Raji (cell line): ENCODE data around the gene TMTC1.

Experiments
- POLR2A ChIP-seq: IDR thresholded peaks from 2 replicates; pipeline ENCODE4 v1.6.1; 2011; ENCODE audit warnings: low read depth, low read length, control low read depth; ENCODE audit not compliant: insufficient read depth

The TMTC1 gene

GRCh38 chr12:29782285-29782870, 1.4 kb downstream of the TMTC1 start:
- no peak for TF ChIP-seq POLR2A

- no peak for TF ChIP-seq POLR2A
These were observed 2.0 kb downstream of the TMTC1 start for GRCh38 chr12:29781705-29782266.

GRCh38 chr12:29781188-29781587, 2.6 kb downstream of the TMTC1 start:
- TF ChIP-seq POLR2A, result no peak

GRCh38 chr12:29780084-29780483, 3.7 kb downstream of the TMTC1 start:
- TF ChIP-seq POLR2A, result no peak

GRCh38 chr12:29778531-29778930, 5.2 kb downstream of the TMTC1 start:
- TF ChIP-seq POLR2A, result no peak

GRCh38 chr12:29773076-29773475, 10.7 kb downstream of the TMTC1 start:
- no peak for TF ChIP-seq POLR2A

GRCh38 chr12:29771786-29772185, 12.0 kb downstream of the TMTC1 start:
- no peak for TF ChIP-seq POLR2A

GRCh38 chr12:29771165-29771564, 12.6 kb downstream of the TMTC1 start:
- TF ChIP-seq POLR2A, result no peak

GRCh38 chr12:29769162-29769858, 14.4 kb downstream of the TMTC1 start:
- no peak for TF ChIP-seq POLR2A

GRCh38 chr12:29768372-29768771, 15.4 kb downstream of the TMTC1 start:
- no peak for TF ChIP-seq POLR2A

GRCh38 chr12:29763301-29763683, 20.4 kb downstream of the TMTC1 start:
- no peak for TF ChIP-seq POLR2A

- TF ChIP-seq POLR2A, result no peak
These were observed 21.0 kb downstream of the TMTC1 start for GRCh38 chr12:29762637-29763300.

- no peak for TF ChIP-seq POLR2A
These were observed 23.8 kb downstream of the TMTC1 start for GRCh38 chr12:29759950-29760349.

- no peak for TF ChIP-seq POLR2A
These were observed 26.9 kb downstream of the TMTC1 start for GRCh38 chr12:29756741-29757390.

- no peak for TF ChIP-seq POLR2A
These were observed 29.2 kb downstream of the TMTC1 start for GRCh38 chr12:29754235-29755189.

- TF ChIP-seq POLR2A, result no peak
These were observed 31.6 kb downstream of the TMTC1 start for GRCh38 chr12:29752121-29752520.
